ENCODE data around the gene ZSCAN21.

- TF ChIP-seq EZH2 (IDR thresholded peaks at IDR 0.05; ENCODE audit: insufficient read depth, poor library complexity, severe bottlenecking) (no peak), EZH2phosphoT487 (IDR thresholded peaks at IDR 0.05; ENCODE audit: insufficient read depth, low read depth) (no peak)
Measured at GRCh38 chr7:100010901-100011300, 38.7 kb upstream of the ZSCAN21 start.

Data from GM23248 (cell line).